ENCODE data around the gene ADAMTS17.

Gene ADAMTS17

GRCh38 chr15:100170291-100171210, 171.2 kb downstream of the ADAMTS17 start:
- TF ChIP-seq, protein P1, sequence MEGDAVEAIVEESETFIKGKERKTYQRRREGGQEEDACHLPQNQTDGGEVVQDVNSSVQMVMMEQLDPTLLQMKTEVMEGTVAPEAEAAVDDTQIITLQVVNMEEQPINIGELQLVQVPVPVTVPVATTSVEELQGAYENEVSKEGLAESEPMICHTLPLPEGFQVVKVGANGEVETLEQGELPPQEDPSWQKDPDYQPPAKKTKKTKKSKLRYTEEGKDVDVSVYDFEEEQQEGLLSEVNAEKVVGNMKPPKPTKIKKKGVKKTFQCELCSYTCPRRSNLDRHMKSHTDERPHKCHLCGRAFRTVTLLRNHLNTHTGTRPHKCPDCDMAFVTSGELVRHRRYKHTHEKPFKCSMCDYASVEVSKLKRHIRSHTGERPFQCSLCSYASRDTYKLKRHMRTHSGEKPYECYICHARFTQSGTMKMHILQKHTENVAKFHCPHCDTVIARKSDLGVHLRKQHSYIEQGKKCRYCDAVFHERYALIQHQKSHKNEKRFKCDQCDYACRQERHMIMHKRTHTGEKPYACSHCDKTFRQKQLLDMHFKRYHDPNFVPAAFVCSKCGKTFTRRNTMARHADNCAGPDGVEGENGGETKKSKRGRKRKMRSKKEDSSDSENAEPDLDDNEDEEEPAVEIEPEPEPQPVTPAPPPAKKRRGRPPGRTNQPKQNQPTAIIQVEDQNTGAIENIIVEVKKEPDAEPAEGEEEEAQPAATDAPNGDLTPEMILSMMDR (IDR thresholded peaks at IDR 0.05; ENCODE audit: low read depth, low read length): no peak
- H3K4me3 ChIP-seq (ENCODE audit: low read depth, low read length): no peak overlapping the region

DNA sequence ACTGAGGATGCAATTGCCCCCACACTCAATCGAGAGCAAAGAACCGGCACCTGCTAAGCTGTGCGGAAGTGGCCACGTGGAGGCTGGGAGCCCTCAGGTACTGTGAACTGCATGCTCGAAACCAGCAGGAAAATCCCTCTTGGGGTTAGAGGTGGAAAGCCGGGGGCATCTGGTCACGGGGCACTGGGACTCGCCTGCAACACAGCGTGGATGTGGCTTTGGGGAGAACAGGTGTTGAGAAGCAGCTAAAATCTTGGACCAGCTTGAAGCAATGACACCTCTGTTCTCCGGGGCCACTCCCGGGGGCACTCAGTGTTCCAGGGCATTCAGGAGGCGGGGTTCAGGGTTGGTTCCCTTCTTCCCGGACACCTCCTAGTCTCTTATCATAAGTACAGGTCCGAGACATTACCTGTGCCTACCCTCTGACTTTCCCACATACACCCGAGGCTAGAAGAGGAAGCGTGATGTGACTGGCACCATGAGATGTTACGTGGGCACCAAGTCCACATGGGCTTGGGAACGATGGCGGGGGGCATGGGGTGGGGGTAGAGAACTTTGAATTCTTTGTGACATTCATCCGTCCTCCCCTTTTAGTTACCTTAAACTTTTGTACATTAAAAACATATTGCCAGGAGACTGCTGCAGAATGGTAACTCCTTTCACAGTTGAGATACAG, 172.0 kb downstream of the ADAMTS17 start:
- TF ChIP-seq, protein P1 (IDR thresholded peaks at IDR 0.05; ENCODE audit: low read depth, low read length): no peak

DNA sequence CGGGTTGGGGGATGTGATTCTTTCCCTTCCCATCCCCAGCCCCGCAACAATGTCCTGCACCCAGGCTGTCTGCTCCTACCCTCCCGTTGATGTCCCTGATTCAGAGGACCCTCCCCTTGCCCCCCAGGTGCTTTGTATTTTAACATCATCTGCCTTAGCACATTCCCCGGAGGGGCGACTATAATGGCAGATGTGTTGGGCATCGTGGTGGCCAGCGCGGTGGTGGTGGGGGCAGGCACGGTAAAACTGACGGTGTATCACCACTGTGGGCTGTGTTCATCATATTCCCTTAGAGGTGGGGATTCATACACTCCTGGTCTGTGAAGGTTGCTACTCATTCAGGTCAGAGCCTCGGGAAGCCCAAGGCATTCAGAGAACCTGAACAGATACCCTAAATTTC, 173.0 kb downstream of the ADAMTS17 start:
- TF ChIP-seq, protein P1 (IDR thresholded peaks at IDR 0.05; ENCODE audit: low read depth, low read length): no peak
- no peak overlapping the region for H3K4me3 ChIP-seq (ENCODE audit: low read depth, low read length)

More for the DNA sequence above, 172.0 kb downstream of the ADAMTS17 start:
- H3K4me3 ChIP-seq (ENCODE audit: low read depth, low read length): no peak overlapping the region

- H3K4me3 ChIP-seq (ENCODE audit: low read depth, low read length): no peak overlapping the region
- TF ChIP-seq, protein P1 (IDR thresholded peaks at IDR 0.05; ENCODE audit: low read depth, low read length): no peak
These were observed 173.8 kb downstream of the ADAMTS17 start for GRCh38 chr15:100167884-100168375.

- H3K4me3 ChIP-seq (ENCODE audit: low read depth, low read length): no peak overlapping the region
- TF ChIP-seq, protein P1 (IDR thresholded peaks at IDR 0.05; ENCODE audit: low read depth, low read length): no peak
These were observed 175.5 kb downstream of the ADAMTS17 start for GRCh38 chr15:100166313-100166712.

- no peak overlapping the region for H3K4me3 ChIP-seq (ENCODE audit: low read depth, low read length)
- TF ChIP-seq, protein P1 (IDR thresholded peaks at IDR 0.05; ENCODE audit: low read depth, low read length): no peak
These were observed 177.8 kb downstream of the ADAMTS17 start for GRCh38 chr15:100163961-100164360.

DNA sequence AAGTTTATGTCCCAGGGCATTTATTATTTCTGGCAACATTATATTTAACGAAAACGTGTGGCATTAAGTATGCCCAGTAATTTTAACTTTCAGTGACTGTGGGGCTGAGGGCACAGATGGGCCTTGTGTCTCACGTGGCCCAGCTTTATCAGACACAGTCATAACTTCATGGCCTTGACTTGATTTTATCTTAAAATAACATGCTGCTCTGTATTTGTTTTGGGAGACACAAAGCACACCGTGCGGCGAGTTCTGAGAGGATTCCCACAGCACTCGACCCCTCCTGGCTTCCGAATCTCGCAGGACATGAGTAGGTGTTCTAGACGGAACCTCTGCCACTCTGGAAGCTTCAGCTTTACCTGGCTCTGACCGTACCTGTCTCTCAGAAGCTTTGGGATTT, 180.8 kb downstream of the ADAMTS17 start:
- no peak overlapping the region for H3K4me3 ChIP-seq (ENCODE audit: low read depth, low read length)
- TF ChIP-seq, protein P1 (IDR thresholded peaks at IDR 0.05; ENCODE audit: low read depth, low read length): no peak
